A673 (cell line): ENCODE data around the gene RMRP.

ENCODE experiments used
- EZH2 ChIP-seq: fragments of 200-600 bp; sonication (generic); IDR thresholded peaks from 2 replicates; pipeline ENCODE4 v1.6.1; 2017; ENCODE audit warnings: borderline replicate concordance, low read depth, mild to moderate bottlenecking, mixed read lengths, antibody characterized with exemption, low read length; ENCODE audit not compliant: poor library complexity, severe bottlenecking
- TF ChIP-seq, protein P1 (sequence below): fragments of 300-800, 200-600 bp; sonication (generic); conservative IDR thresholded peaks from 2 replicates; pipeline ENCODE4 v1.5.1; 2017; ENCODE audit warnings: low read depth, mild to moderate bottlenecking, antibody characterized with exemption, low read length, moderate library complexity, mixed read lengths

DNA sequence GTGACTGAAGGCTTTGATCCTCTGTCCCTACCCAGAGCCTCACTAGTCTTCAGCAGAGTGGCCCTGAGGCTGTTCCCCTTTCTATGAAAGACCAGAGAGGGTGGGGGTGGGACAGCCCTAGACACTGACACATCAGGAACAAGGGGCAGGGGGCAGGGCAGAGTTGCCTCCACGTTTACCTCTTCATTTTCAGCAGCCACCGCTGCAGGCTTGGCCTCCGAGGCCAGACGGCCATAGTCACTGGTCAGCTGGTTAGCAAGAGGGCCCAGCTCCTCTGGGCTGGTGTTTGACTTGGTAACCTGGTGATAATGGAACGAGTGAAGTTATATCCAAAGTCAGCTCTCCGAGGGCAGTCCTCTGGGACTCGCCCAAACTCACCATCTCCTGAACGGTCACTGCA is 47.6 kb upstream of the RMRP start:
- TF ChIP-seq, protein P1, sequence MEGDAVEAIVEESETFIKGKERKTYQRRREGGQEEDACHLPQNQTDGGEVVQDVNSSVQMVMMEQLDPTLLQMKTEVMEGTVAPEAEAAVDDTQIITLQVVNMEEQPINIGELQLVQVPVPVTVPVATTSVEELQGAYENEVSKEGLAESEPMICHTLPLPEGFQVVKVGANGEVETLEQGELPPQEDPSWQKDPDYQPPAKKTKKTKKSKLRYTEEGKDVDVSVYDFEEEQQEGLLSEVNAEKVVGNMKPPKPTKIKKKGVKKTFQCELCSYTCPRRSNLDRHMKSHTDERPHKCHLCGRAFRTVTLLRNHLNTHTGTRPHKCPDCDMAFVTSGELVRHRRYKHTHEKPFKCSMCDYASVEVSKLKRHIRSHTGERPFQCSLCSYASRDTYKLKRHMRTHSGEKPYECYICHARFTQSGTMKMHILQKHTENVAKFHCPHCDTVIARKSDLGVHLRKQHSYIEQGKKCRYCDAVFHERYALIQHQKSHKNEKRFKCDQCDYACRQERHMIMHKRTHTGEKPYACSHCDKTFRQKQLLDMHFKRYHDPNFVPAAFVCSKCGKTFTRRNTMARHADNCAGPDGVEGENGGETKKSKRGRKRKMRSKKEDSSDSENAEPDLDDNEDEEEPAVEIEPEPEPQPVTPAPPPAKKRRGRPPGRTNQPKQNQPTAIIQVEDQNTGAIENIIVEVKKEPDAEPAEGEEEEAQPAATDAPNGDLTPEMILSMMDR: no peak
- no peak for TF ChIP-seq EZH2
